ENCODE data around the gene ABCC1.

Gene ABCC1

GRCh38 chr16:16116841-16117240 is 167.4 kb downstream of the ABCC1 start:
- Histone ChIP-seq H3K9ac (ENCODE audit: low read depth, low read length, poor library complexity, severe bottlenecking) (no peak overlapping the region), H3K9me3 (ENCODE audit: insufficient read depth, low read depth, low read length) (peaks cover 14% of the 10 kb centered on the region; the same call in 1 of the 2 replicates), H3F3A (ENCODE audit: low read depth) (peaks cover 4% of the 10 kb centered on the region; the same call in 1 of the 2 replicates), H4K20me1 (ENCODE audit: insufficient read depth, low read length, poor library complexity, severe bottlenecking) (no peaks in the 10 kb centered on the region), H3K9me2 (replicated peaks; ENCODE audit: low read depth, low read length) (no peaks in the 10 kb centered on the region), H3K4me1 (ENCODE audit: insufficient read depth, low read length, poor library complexity, severe bottlenecking) (peaks cover 27% of the 10 kb centered on the region), H2AFZ (ENCODE audit: low read length) (no peak overlapping the region), H3K36me3 (ENCODE audit: insufficient read depth, low read length) (peaks cover 64% of the 10 kb centered on the region; the same call in 1 of the 2 replicates), H3K27me3 (ENCODE audit: insufficient read depth, low read length, poor library complexity, severe bottlenecking) (no peaks in the 10 kb centered on the region), H3K4me2 (ENCODE audit: low read depth, low read length, poor library complexity, severe bottlenecking) (no peak overlapping the region), H3K4me3 (ENCODE audit: low read length, poor library complexity, severe bottlenecking) (no peak overlapping the region), H3K79me2 (ENCODE audit: insufficient read depth, low read length) (no peaks in the 10 kb centered on the region)
- TF ChIP-seq CTCF (conservative IDR thresholded peaks at IDR 0.05; ENCODE audit: low read length) (no peak), EZH2phosphoT487 (IDR thresholded peaks at IDR 0.05; ENCODE audit: borderline replicate concordance) (no peak)

DNA sequence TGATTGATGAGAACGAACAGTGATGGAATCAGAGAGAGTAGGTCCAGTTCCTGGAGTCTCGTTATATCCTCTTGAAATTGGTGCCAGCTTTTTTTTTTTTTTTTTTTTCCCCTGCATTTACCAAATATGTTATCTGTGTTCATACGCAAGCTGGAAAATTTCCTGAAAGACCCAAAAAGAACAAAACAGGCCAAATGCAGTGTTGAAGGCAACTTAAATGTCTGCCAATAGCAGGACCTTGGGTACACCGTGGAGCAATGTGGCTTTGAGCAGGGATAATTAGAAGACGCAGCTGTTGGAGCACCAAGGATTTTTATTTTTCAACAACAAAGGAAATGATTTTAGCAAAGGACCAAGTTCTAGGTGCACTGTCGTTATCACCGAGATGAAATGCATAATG is 168.9 kb downstream of the ABCC1 start:
- Histone ChIP-seq H3K27me3 (ENCODE audit: insufficient read depth, low read length, poor library complexity, severe bottlenecking) (no peaks in the 10 kb centered on the region), H3K9me3 (ENCODE audit: insufficient read depth, low read depth, low read length) (peaks cover 14% of the 10 kb centered on the region; the same call in 1 of the 2 replicates), H4K20me1 (ENCODE audit: insufficient read depth, low read length, poor library complexity, severe bottlenecking) (no peaks in the 10 kb centered on the region), H3K36me3 (ENCODE audit: insufficient read depth, low read length) (peaks cover 56% of the 10 kb centered on the region; the same call in 1 of the 2 replicates), H3K9ac (ENCODE audit: low read depth, low read length, poor library complexity, severe bottlenecking) (no peak overlapping the region), H3K9me2 (replicated peaks; ENCODE audit: low read depth, low read length) (no peaks in the 10 kb centered on the region), H3K4me2 (ENCODE audit: low read depth, low read length, poor library complexity, severe bottlenecking) (no peak overlapping the region), H3F3A (ENCODE audit: low read depth) (peaks cover 4% of the 10 kb centered on the region; the same call in 1 of the 2 replicates), H3K79me2 (ENCODE audit: insufficient read depth, low read length) (no peaks in the 10 kb centered on the region), H3K4me3 (ENCODE audit: low read length, poor library complexity, severe bottlenecking) (no peak overlapping the region), H2AFZ (ENCODE audit: low read length) (no peak overlapping the region), H3K4me1 (ENCODE audit: insufficient read depth, low read length, poor library complexity, severe bottlenecking) (peaks cover 28% of the 10 kb centered on the region)
- no peak for TF ChIP-seq EZH2phosphoT487 (IDR thresholded peaks at IDR 0.05; ENCODE audit: borderline replicate concordance)
- TF ChIP-seq CTCF (conservative IDR thresholded peaks at IDR 0.05; ENCODE audit: low read length): no peak

DNA sequence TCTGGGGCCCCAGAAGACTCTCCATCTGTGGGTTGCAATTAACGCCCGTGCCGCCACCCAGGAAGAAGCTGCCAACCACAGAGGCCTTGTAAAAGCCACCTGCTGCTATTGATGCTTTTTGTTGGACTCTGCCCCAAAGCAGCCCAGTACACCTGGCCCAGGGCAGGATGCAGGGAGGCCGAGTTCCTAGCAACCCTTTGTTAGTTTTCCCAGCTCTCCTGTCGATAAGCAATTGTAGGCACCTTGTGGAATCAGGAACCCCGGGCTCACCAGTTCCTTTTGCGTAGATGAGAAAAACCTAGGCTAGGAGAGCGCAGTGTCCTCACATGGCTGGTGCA is 170.6 kb downstream of the ABCC1 start:
- H3K9ac ChIP-seq (ENCODE audit: low read depth, low read length, poor library complexity, severe bottlenecking): peak overlapping the region; percentile 71
- no peak overlapping the region for H2AFZ ChIP-seq (ENCODE audit: low read length)
- peaks cover 14% of the 10 kb centered on the region; the same call in 1 of the 2 replicates for H3K9me3 ChIP-seq (ENCODE audit: insufficient read depth, low read depth, low read length)
- H3K4me1 ChIP-seq (ENCODE audit: insufficient read depth, low read length, poor library complexity, severe bottlenecking): peaks cover 28% of the 10 kb centered on the region
- peak overlapping the region; percentile 57 for H3K4me2 ChIP-seq (ENCODE audit: low read depth, low read length, poor library complexity, severe bottlenecking)
- peaks cover 4% of the 10 kb centered on the region; the same call in 1 of the 2 replicates for H3F3A ChIP-seq (ENCODE audit: low read depth)
- H3K79me2 ChIP-seq (ENCODE audit: insufficient read depth, low read length): no peaks in the 10 kb centered on the region
- H3K9me2 ChIP-seq (replicated peaks; ENCODE audit: low read depth, low read length): no peaks in the 10 kb centered on the region
- no peaks in the 10 kb centered on the region for H4K20me1 ChIP-seq (ENCODE audit: insufficient read depth, low read length, poor library complexity, severe bottlenecking)
- H3K27me3 ChIP-seq (ENCODE audit: insufficient read depth, low read length, poor library complexity, severe bottlenecking): no peaks in the 10 kb centered on the region
- H3K36me3 ChIP-seq (ENCODE audit: insufficient read depth, low read length): peaks cover 56% of the 10 kb centered on the region; the same call in 1 of the 2 replicates
- TF ChIP-seq EZH2phosphoT487 (IDR thresholded peaks at IDR 0.05; ENCODE audit: borderline replicate concordance) (no peak), CTCF (conservative IDR thresholded peaks at IDR 0.05; ENCODE audit: low read length) (no peak)
- peak overlapping the region; percentile 22 for H3K4me3 ChIP-seq (ENCODE audit: low read length, poor library complexity, severe bottlenecking)

All from Loucy (cell line).